GM12801 (cell line): ENCODE measurements around the gene DGUOK.

ENCODE experiments used
- CTCF ChIP-seq: IDR thresholded peaks from one replicate; pipeline ENCODE4 v1.5.1; 2011; ENCODE audit warnings: control low read depth; ENCODE audit not compliant: insufficient read length; ENCODE audit errors: extremely low read depth

Gene DGUOK

GRCh38 chr2:73972846-73973245, 46.2 kb downstream of the DGUOK start:
- TF ChIP-seq CTCF = no peak

GRCh38 chr2:73975731-73976130, 49.1 kb downstream of the DGUOK start:
- TF ChIP-seq CTCF = no peak

- TF ChIP-seq CTCF = no peak
Measured at GRCh38 chr2:73976803-73977202, 50.1 kb downstream of the DGUOK start.

GRCh38 chr2:73977466-73977865, 50.8 kb downstream of the DGUOK start:
- no peak for TF ChIP-seq CTCF

GRCh38 chr2:73979021-73979420, 52.3 kb downstream of the DGUOK start:
- no peak for TF ChIP-seq CTCF

- TF ChIP-seq CTCF = no peak
Measured at GRCh38 chr2:73979686-73980085, 53.0 kb downstream of the DGUOK start.

GRCh38 chr2:73980566-73980965, 53.9 kb downstream of the DGUOK start:
- TF ChIP-seq CTCF = no peak
